H9 (cell line): ENCODE measurements around the gene GYG2. TPM values are rescaled to one million over a fixed set of nuclear protein-coding genes. Genes with fewer than 3 reads are reported as not detected.

Experiments
- DNase-seq: peaks from one replicate; pipeline ENCODE4 v3.0.0-alpha.2; 2017
- H2AFZ ChIP-seq: one replicate; pipeline ENCODE4 v1.6.1; 2013; ENCODE audit warnings: mild to moderate bottlenecking, low read length, control low read depth, moderate library complexity
- H2AK5ac ChIP-seq: 2 replicates; pipeline ENCODE4 v1.6.1; 2013; ENCODE audit warnings: low read length, control low read depth, mixed read lengths; ENCODE audit not compliant: insufficient read length
- H2BK120ac ChIP-seq: one replicate; pipeline ENCODE4 v1.6.1; 2013; ENCODE audit warnings: low read depth, mild to moderate bottlenecking, low read length, control low read depth, inconsistent platforms; ENCODE audit not compliant: poor library complexity, severe bottlenecking
- H2BK12ac ChIP-seq: 2 replicates; pipeline ENCODE4 v1.6.1; 2013; ENCODE audit warnings: low read length, control low read depth, mixed read lengths, low read depth; ENCODE audit not compliant: insufficient read length
- H2BK15ac ChIP-seq: 2 replicates; pipeline ENCODE4 v1.6.1; 2013; ENCODE audit warnings: low read depth, low read length, control low read depth
- H2BK20ac ChIP-seq: one replicate; pipeline ENCODE4 v1.6.1; 2013; ENCODE audit warnings: low read depth, mild to moderate bottlenecking, low read length, control low read depth, inconsistent platforms; ENCODE audit not compliant: poor library complexity, severe bottlenecking
- H2BK5ac ChIP-seq: 2 replicates; pipeline ENCODE4 v1.6.1; 2013; ENCODE audit warnings: low read length, control low read depth, mixed read lengths; ENCODE audit not compliant: insufficient read length
- H3K14ac ChIP-seq: 2 replicates; pipeline ENCODE4 v1.6.1; 2013; ENCODE audit warnings: low read length, control low read depth; ENCODE audit not compliant: insufficient read depth
- H3K18ac ChIP-seq: 2 replicates; pipeline ENCODE4 v1.6.1; 2013; ENCODE audit warnings: low read depth, mild to moderate bottlenecking, mixed read lengths, low read length, control low read depth; ENCODE audit not compliant: insufficient read length
- H3K23ac ChIP-seq: 2 replicates; pipeline ENCODE4 v1.6.1; 2013; ENCODE audit warnings: low read length, control low read depth, mixed read lengths, low read depth; ENCODE audit not compliant: insufficient read length
- H3K23me2 ChIP-seq: 2 replicates; pipeline ENCODE4 v1.6.1; 2013; ENCODE audit warnings: low read depth, mild to moderate bottlenecking, mixed read lengths, low read length, control low read depth; ENCODE audit not compliant: insufficient read length, poor library complexity, severe bottlenecking
- H3K27ac ChIP-seq: 2 replicates; pipeline ENCODE4 v1.5.1; 2013; ENCODE audit warnings: low read length, control low read depth, mixed read lengths, low read depth; ENCODE audit not compliant: insufficient read length
- H3K27me3 ChIP-seq: 2 replicates; pipeline ENCODE4 v1.6.1; 2013; ENCODE audit warnings: low read length, control low read depth, inconsistent platforms; ENCODE audit not compliant: insufficient read depth
- H3K4ac ChIP-seq: 2 replicates; pipeline ENCODE4 v1.6.1; 2013; ENCODE audit warnings: low read depth, mild to moderate bottlenecking, control low read depth, inconsistent platforms, low read length, moderate library complexity
- H3K4me1 ChIP-seq: 2 replicates; pipeline ENCODE4 v1.6.1; 2013; ENCODE audit warnings: low read length, control low read depth, inconsistent platforms; ENCODE audit not compliant: insufficient read depth
- H3K4me2 ChIP-seq: 2 replicates; pipeline ENCODE4 v1.6.1; 2013; ENCODE audit warnings: low read length, control low read depth, mixed read lengths; ENCODE audit not compliant: insufficient read length, insufficient read depth
- H3K56ac ChIP-seq: 2 replicates; pipeline ENCODE4 v1.6.1; 2013; ENCODE audit warnings: low read depth, mild to moderate bottlenecking, mixed read lengths, low read length, control low read depth; ENCODE audit not compliant: insufficient read length
- H3K79me1 ChIP-seq: 2 replicates; pipeline ENCODE4 v1.6.1; 2013; ENCODE audit warnings: low read depth, mild to moderate bottlenecking, moderate library complexity, low read length, control low read depth, inconsistent platforms; ENCODE audit not compliant: insufficient read depth, poor library complexity, severe bottlenecking
- H3K79me2 ChIP-seq: 2 replicates; pipeline ENCODE4 v1.6.1; 2013; ENCODE audit warnings: low read length, control low read depth, inconsistent platforms; ENCODE audit not compliant: insufficient read depth
- H3K9ac ChIP-seq: 2 replicates; pipeline ENCODE4 v1.6.1; 2013; ENCODE audit warnings: low read length, control low read depth, mixed read lengths; ENCODE audit not compliant: insufficient read length; ENCODE audit errors: extremely low read depth
- H3K9me3 ChIP-seq: one replicate; pipeline ENCODE4 v1.6.1; 2013; ENCODE audit warnings: low read depth, low read length, inconsistent platforms; ENCODE audit not compliant: control insufficient read depth
- H3T11ph ChIP-seq: one replicate; pipeline ENCODE4 v1.6.1; 2013; ENCODE audit warnings: mild to moderate bottlenecking, low read length, control low read depth, inconsistent platforms
- H4K20me1 ChIP-seq: one replicate; pipeline ENCODE4 v1.6.1; 2013; ENCODE audit not compliant: control insufficient read depth, insufficient read length, insufficient read depth
- H4K5ac ChIP-seq: 2 replicates; pipeline ENCODE4 v1.6.1; 2013; ENCODE audit warnings: low read depth, mild to moderate bottlenecking, mixed read lengths, low read length, control low read depth; ENCODE audit not compliant: insufficient read length
- H4K8ac ChIP-seq: replicated peaks from 2 replicates; pipeline ENCODE4 v1.6.1; 2013; ENCODE audit warnings: low read length, control low read depth, mixed read lengths, low read depth; ENCODE audit not compliant: insufficient read length
- H4K91ac ChIP-seq: 2 replicates; pipeline ENCODE4 v1.6.1; 2013; ENCODE audit warnings: low read depth, mild to moderate bottlenecking, moderate library complexity, mixed read lengths, low read length, control low read depth; ENCODE audit not compliant: insufficient read length
- H3K27ac Mint-ChIP-seq, 3 experiments: 2 replicates in 2 of 3; 3 replicates in 1 of 3; pipeline ENCODE4 v1.8.0; 2020 to 2021; ENCODE audit warnings: mixed read lengths in 3 of 3, mild to moderate bottlenecking in 1 of 3, moderate library complexity in 1 of 3
- H3K27me3 Mint-ChIP-seq: 2 replicates; pipeline ENCODE4 v1.8.0; 2021; ENCODE audit warnings: low read depth, mild to moderate bottlenecking, moderate library complexity, mixed read lengths
- H3K36me3 Mint-ChIP-seq, 3 experiments: 2 replicates in 2 of 3; 3 replicates in 1 of 3; pipeline ENCODE4 v1.8.0; 2020 to 2021; ENCODE audit warnings: low read depth in 3 of 3, mixed read lengths in 3 of 3; ENCODE audit not compliant: insufficient read depth in 1 of 3
- H3K4me1 Mint-ChIP-seq, 2 experiments: 2 replicates each; pipeline ENCODE4 v1.8.0; 2020; ENCODE audit warnings: mixed read lengths in 2 of 2
- H3K4me3 Mint-ChIP-seq, 2 experiments: 2 replicates in 1 of 2; 3 replicates in 1 of 2; pipeline ENCODE4 v1.8.0; 2020 to 2021; ENCODE audit warnings: mild to moderate bottlenecking in 2 of 2, mixed read lengths in 2 of 2, moderate library complexity in 1 of 2
- H3K9me3 Mint-ChIP-seq, 2 experiments: 2 replicates in 1 of 2; 3 replicates in 1 of 2; pipeline ENCODE4 v1.8.0; 2020; ENCODE audit warnings: mild to moderate bottlenecking in 2 of 2, mixed read lengths in 2 of 2, moderate library complexity in 1 of 2
- CTCF ChIP-seq: fragments of 200-600 bp; sonication (generic); conservative IDR thresholded peaks from 3 replicates; pipeline ENCODE4 v1.8.0; 2021; ENCODE audit warnings: antibody characterized with exemption, mild to moderate bottlenecking
- WGBS: extraction: QIAGEN DNeasy Blood & Tissue Kit; methylation state at CpG from one replicate; pipeline ENCODE4 v1.1.7; 2013; ENCODE audit warnings: missing lambda C conversion rate, low lambda C conversion rate, mixed read lengths; ENCODE audit not compliant: insufficient read length; ENCODE audit errors: extremely low coverage; 5-methylcytosine and 5-hydroxymethylcytosine counted together
- total RNA-seq: library from RNA; stranded (reverse); gene quantifications from 2 replicates; pipeline ENCODE4 v1.2.1, GENCODE V29; 2021

GYG2 gene
- total RNA-seq, 1 experiment from 2014 or later: 95.9 TPM

- no CpG with 5 or more reads among the region's 27 CpGs for WGBS
- peak overlapping the region; percentile 90; the same call in 1 of the 2 replicates for H3K4ac ChIP-seq
- Mint-ChIP-seq H3K36me3 (peaks cover 7 to 23% (median 8%) of the 10 kb centered on the region in 3 experiments), H3K9me3 (peaks cover 0 to 3% of the 10 kb centered on the region in 2 experiments; a peak in 4 of 5 replicates), H3K4me1 (peaks cover 49 to 57% of the 10 kb centered on the region in 2 experiments), H3K27me3 (peaks cover 2% of the 10 kb centered on the region), H3K4me3 (peak overlapping the region; percentile 86 to 89), H3K27ac (peak overlapping the region; percentile 98 to 99 (median 99))
- no peak overlapping the region for H2AFZ ChIP-seq
- no peaks in the 10 kb centered on the region for H4K20me1 ChIP-seq
- no peak overlapping the region for H3K56ac ChIP-seq
- peak overlapping the region; percentile 74 for H4K8ac ChIP-seq
- H3K18ac ChIP-seq: peak overlapping the region; percentile 99
- no peak overlapping the region for H2BK15ac ChIP-seq
- H3K4me1 ChIP-seq: peaks cover 7% of the 10 kb centered on the region; the same call in 1 of the 2 replicates
- H4K5ac ChIP-seq: peak overlapping the region; percentile 66
- H3K23me2 ChIP-seq: peaks cover 6% of the 10 kb centered on the region
- peak overlapping the region; percentile 98 for H2BK12ac ChIP-seq
- no peak for TF ChIP-seq CTCF
- H3K9me3 ChIP-seq: no peaks in the 10 kb centered on the region
- peak overlapping the region; percentile 95 for H3K14ac ChIP-seq
- DNase-seq: peak; percentile 91
- H2BK5ac ChIP-seq: no peak overlapping the region
- H2BK20ac ChIP-seq: no peak overlapping the region
- H3K27ac ChIP-seq: peak overlapping the region; percentile 95
- no peaks in the 10 kb centered on the region for H3K79me1 ChIP-seq
- no peak overlapping the region for H3K23ac ChIP-seq
- H3K79me2 ChIP-seq: no peaks in the 10 kb centered on the region
- H2BK120ac ChIP-seq: peak overlapping the region; percentile 83
- H4K91ac ChIP-seq: no peak overlapping the region
- no peaks in the 10 kb centered on the region for H3K27me3 ChIP-seq
- peak overlapping the region; percentile 72 for H3K4me2 ChIP-seq
- peak overlapping the region; percentile 75 for H3T11ph ChIP-seq
- H3K9ac ChIP-seq: peak overlapping the region; percentile 79
- no peak overlapping the region for H2AK5ac ChIP-seq
Observed at GRCh38 chrX:2928191-2928582, 99.5 kb downstream of the GYG2 start.
